Liver (tissue), 9 donors: ENCODE measurements around the gene SLC44A2. TPM values are rescaled to one million over a fixed set of nuclear protein-coding genes. Genes with fewer than 3 reads are reported as not detected.

ENCODE experiments used
- DNase-seq: peaks from one replicate; pipeline ENCODE4 v3.0.0-alpha.2; 2017; ENCODE audit warnings: low spot score
- H3K27ac ChIP-seq, 2 donors: one replicate each; pipeline ENCODE4 v1.7.0; 2013; ENCODE audit warnings: inconsistent platforms in 2 of 2, low read length in 2 of 2, control low read depth in 1 of 2, low read depth in 1 of 2, mild to moderate bottlenecking in 1 of 2
- H3K27me3 ChIP-seq, 4 donors: one replicate each; pipeline versions ENCODE4 v1.6.1 to v1.7.0; 2013; ENCODE audit warnings: low read length in 3 of 4, inconsistent platforms in 1 of 4, mild to moderate bottlenecking in 1 of 4, moderate library complexity in 1 of 4; ENCODE audit not compliant: control insufficient read depth in 4 of 4, insufficient read depth in 4 of 4
- H3K36me3 ChIP-seq, 4 donors: one replicate each; pipeline versions ENCODE4 v1.6.1 to v1.7.0; 2013; ENCODE audit warnings: low read length in 3 of 4, mild to moderate bottlenecking in 3 of 4, low read depth in 1 of 4, moderate library complexity in 1 of 4; ENCODE audit not compliant: control insufficient read depth in 4 of 4, insufficient read depth in 3 of 4
- H3K4me1 ChIP-seq, 4 donors: one replicate each; pipeline versions ENCODE4 v1.6.1 to v1.7.0; 2013; ENCODE audit warnings: low read length in 3 of 4, mild to moderate bottlenecking in 3 of 4, moderate library complexity in 1 of 4; ENCODE audit not compliant: control insufficient read depth in 4 of 4, insufficient read depth in 4 of 4
- H3K4me3 ChIP-seq, 3 donors: one replicate each; pipeline versions ENCODE4 v1.6.1 to v1.7.0; 2013; ENCODE audit warnings: low read length in 3 of 3, control low read depth in 1 of 3, low read depth in 1 of 3, mild to moderate bottlenecking in 1 of 3
- H3K9ac ChIP-seq, 2 donors: one replicate each; pipeline ENCODE4 v1.7.0; 2013; ENCODE audit warnings: low read length in 2 of 2, mild to moderate bottlenecking in 2 of 2, moderate library complexity in 2 of 2, control low read depth in 1 of 2, low read depth in 1 of 2
- H3K9me3 ChIP-seq, 4 donors: one replicate each; pipeline versions ENCODE4 v1.6.1 to v1.7.0; 2013; ENCODE audit warnings: low read length in 3 of 4; ENCODE audit not compliant: control insufficient read depth in 4 of 4
- ATF3 ChIP-seq: IDR thresholded peaks from 2 replicates; pipeline ENCODE4 v1.6.1; 2016; ENCODE audit warnings: antibody characterized with exemption
- EGR1 ChIP-seq, 2 donors: IDR thresholded peaks; 2 replicates each; pipeline ENCODE4 v1.6.1; 2016 to 2018; ENCODE audit warnings: antibody characterized with exemption in 2 of 2, low read depth in 2 of 2
- FOXA1 ChIP-seq: IDR thresholded peaks from 2 replicates; pipeline ENCODE4 v1.6.1; 2016; ENCODE audit warnings: antibody characterized with exemption
- FOXA2 ChIP-seq: IDR thresholded peaks from 2 replicates; pipeline ENCODE4 v1.6.1; 2016; ENCODE audit warnings: antibody characterized with exemption
- GABPA ChIP-seq, 2 donors: IDR thresholded peaks in 1 of 2; conservative IDR thresholded peaks in 1 of 2; 2 replicates each; pipeline ENCODE4 v1.6.1; 2016; ENCODE audit warnings: antibody characterized with exemption in 2 of 2, mild to moderate bottlenecking in 1 of 2, moderate library complexity in 1 of 2
- HNF4A ChIP-seq, 2 donors: conservative IDR thresholded peaks; 2 replicates each; pipeline ENCODE4 v1.6.1; 2016; ENCODE audit warnings: antibody characterized with exemption in 2 of 2, mild to moderate bottlenecking in 2 of 2
- HNF4G ChIP-seq: IDR thresholded peaks from 2 replicates; pipeline ENCODE4 v1.6.1; 2016; ENCODE audit warnings: antibody characterized with exemption
- JUND ChIP-seq, 2 donors: IDR thresholded peaks; 2 replicates each; pipeline ENCODE4 v1.6.1; 2016; ENCODE audit warnings: antibody characterized with exemption in 2 of 2
- MAX ChIP-seq: IDR thresholded peaks from 2 replicates; pipeline ENCODE4 v1.6.1; 2016; ENCODE audit warnings: antibody characterized with exemption
- NR2F2 ChIP-seq: IDR thresholded peaks from 2 replicates; pipeline ENCODE4 v1.6.1; 2016; ENCODE audit warnings: antibody characterized with exemption
- RAD21 ChIP-seq, 2 donors: IDR thresholded peaks; 2 replicates each; pipeline ENCODE4 v1.6.1; 2016; ENCODE audit warnings: antibody characterized with exemption in 2 of 2, mild to moderate bottlenecking in 2 of 2
- REST ChIP-seq: IDR thresholded peaks from 2 replicates; pipeline ENCODE4 v1.6.1; 2016; ENCODE audit warnings: antibody characterized with exemption, mild to moderate bottlenecking
- RXRA ChIP-seq, 2 donors: IDR thresholded peaks; 2 replicates each; pipeline ENCODE4 v1.6.1; 2017 to 2018; ENCODE audit warnings: antibody characterized with exemption in 2 of 2, mild to moderate bottlenecking in 1 of 2
- SP1 ChIP-seq: IDR thresholded peaks from 2 replicates; pipeline ENCODE4 v1.6.1; 2018; ENCODE audit warnings: antibody characterized with exemption, mild to moderate bottlenecking
- TAF1 ChIP-seq: conservative IDR thresholded peaks from 2 replicates; pipeline ENCODE4 v1.6.1; 2016; ENCODE audit warnings: antibody characterized with exemption, mild to moderate bottlenecking
- YY1 ChIP-seq: IDR thresholded peaks from 2 replicates; pipeline ENCODE4 v1.6.1; 2016; ENCODE audit warnings: antibody characterized with exemption, mild to moderate bottlenecking
- ZBTB33 ChIP-seq: IDR thresholded peaks from 2 replicates; pipeline ENCODE4 v1.6.1; 2016; ENCODE audit warnings: antibody characterized with exemption
- WGBS: extraction: QIAGEN DNeasy Blood & Tissue Kit; methylation state at CpG from one replicate; pipeline ENCODE4 v1.1.7; 2013; 5-methylcytosine and 5-hydroxymethylcytosine counted together
- polyA plus RNA-seq, 2 donors: library from polyadenylated mRNA; stranded (reverse) in 1 of 2; unstranded in 1 of 2; fragments of 200-250 nt in 1 of 2; fragments of >200 nt in 1 of 2; fragmentation: Nextera tagmentation in 1 of 2; extraction: Ambion mirVana in 1 of 2; gene quantifications; one replicate each; pipeline versions ENCODE4 v1.2.1 to v1.2.3, GENCODE V29; 2013 to 2015
- total RNA-seq, 2 donors: library from RNA; depleted of rRNA; stranded (reverse); fragments of >200 nt; gene quantifications; one replicate each; pipeline ENCODE4 v1.2.3, GENCODE V29; 2014
- TF ChIP-seq, protein P1 (sequence below): fragments of 150-350 bp; IDR thresholded peaks from 2 replicates; pipeline ENCODE4 v1.5.1; 2017; ENCODE audit warnings: improper control_type of control experiment, low read depth, low read length; ENCODE audit not compliant: missing input control
- donor health status: healthy.
- donor health status: healthy.
- donor health status: healthy.
- donor health status: healthy.
- donor health status: healthy.

SLC44A2 gene
- total and polyA plus RNA-seq, 4 donors = 12.0 to 21.6 (median 13.4) TPM

DNA sequence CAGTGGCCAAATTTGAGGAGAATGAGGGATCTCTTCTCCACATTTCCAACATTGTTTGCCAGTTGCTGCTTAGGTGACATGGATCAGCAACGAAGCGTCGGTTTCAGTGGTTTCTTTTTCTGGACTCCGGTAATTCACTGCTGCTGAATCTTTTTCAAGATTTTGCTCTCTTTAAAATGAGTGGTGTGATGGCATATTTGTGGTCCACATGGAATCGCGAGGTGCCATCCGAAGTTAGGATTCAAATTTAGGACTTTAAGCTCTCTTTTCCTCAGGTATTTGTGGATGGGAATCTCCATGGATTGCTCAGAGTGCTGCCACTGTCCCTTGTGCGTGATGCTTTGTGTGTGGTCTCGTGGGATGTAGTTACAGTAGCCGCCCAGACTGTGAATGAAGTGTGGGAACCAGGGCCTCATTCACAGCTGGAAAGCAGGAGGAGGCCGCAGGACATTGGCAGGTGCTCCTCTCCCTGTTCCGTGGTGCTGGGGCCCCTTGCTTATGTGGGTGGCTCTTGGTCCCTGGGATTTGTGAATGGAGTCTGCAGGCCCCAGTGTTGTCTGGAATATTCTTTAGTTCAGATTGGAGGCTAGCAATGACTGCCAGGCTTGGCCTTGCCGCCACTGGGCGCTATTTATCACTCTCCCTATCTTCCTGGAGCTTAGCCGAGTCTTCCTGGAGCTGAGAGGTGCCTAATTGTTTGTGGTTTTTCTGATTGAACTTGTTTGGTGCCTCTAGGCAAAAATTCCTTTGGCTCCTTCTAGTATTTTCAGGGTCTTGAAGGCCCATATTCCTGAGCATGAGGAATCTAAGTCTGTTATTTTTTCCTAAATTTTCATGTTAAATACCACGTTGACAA, 30.3 kb downstream of the SLC44A2 start:
- 13% methylated on average over 16 of the region's 16 CpGs for whole genome bisulfite sequencing
- DNase-seq = no peak
- H3K9me3 ChIP-seq = no peaks in the 10 kb centered on the region
- peaks cover 0 to 27% (median 22%) of the 10 kb centered on the region in 4 donors for H3K4me1 ChIP-seq
- H3K27ac ChIP-seq = peak overlapping the region; percentile 62 to 98
- peaks cover 0 to 3% (median under 1%) of the 10 kb centered on the region in 4 donors for H3K36me3 ChIP-seq
- H3K27me3 ChIP-seq = no peaks in the 10 kb centered on the region
- peak overlapping the region; percentile 65 to 89 for H3K9ac ChIP-seq
- peak overlapping the region; percentile 62 to 97 (median 89) for H3K4me3 ChIP-seq
- TF ChIP-seq YY1 (no peak), FOXA1 (no peak), GABPA (IDR thresholded peaks at IDR 0.05 in 1 of 2, conservative IDR thresholded peaks at IDR 0.05 in 1 of 2) (no peak), HNF4G (no peak)
- TF ChIP-seq, protein P1, sequence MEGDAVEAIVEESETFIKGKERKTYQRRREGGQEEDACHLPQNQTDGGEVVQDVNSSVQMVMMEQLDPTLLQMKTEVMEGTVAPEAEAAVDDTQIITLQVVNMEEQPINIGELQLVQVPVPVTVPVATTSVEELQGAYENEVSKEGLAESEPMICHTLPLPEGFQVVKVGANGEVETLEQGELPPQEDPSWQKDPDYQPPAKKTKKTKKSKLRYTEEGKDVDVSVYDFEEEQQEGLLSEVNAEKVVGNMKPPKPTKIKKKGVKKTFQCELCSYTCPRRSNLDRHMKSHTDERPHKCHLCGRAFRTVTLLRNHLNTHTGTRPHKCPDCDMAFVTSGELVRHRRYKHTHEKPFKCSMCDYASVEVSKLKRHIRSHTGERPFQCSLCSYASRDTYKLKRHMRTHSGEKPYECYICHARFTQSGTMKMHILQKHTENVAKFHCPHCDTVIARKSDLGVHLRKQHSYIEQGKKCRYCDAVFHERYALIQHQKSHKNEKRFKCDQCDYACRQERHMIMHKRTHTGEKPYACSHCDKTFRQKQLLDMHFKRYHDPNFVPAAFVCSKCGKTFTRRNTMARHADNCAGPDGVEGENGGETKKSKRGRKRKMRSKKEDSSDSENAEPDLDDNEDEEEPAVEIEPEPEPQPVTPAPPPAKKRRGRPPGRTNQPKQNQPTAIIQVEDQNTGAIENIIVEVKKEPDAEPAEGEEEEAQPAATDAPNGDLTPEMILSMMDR = no peak

DNA sequence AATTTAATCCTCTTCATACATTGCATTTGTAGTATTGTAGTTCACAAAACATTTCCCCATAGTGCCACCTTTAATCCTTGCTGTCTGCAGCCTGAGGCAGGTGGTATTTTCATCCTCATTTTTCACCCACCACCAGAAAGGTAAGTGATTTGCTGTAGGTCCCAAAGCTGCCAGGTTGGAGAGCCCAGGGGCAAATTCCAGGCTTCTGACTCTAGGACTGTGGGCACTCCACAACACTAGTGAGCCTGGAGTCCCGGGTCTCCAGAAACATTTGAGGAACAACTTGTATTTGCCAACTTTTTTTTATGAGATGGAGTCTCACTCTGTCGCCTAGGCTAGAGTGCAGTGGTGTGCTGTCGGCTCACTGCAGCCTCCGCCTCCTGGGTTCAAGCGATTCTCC, 35.0 kb downstream of the SLC44A2 start:
- no peak for DNase-seq
- no peaks in the 10 kb centered on the region for H3K9me3 ChIP-seq
- H3K27me3 ChIP-seq = no peaks in the 10 kb centered on the region
- H3K4me3 ChIP-seq = no peak overlapping the region
- H3K4me1 ChIP-seq = peaks cover 0 to 23% (median 21%) of the 10 kb centered on the region in 4 donors
- WGBS = 92% methylated on average over 5 of the region's 5 CpGs
- TF ChIP-seq ATF3 (no peak), MAX (no peak), GABPA (IDR thresholded peaks at IDR 0.05 in 1 of 2, conservative IDR thresholded peaks at IDR 0.05 in 1 of 2) (no peak), SP1 (no peak), HNF4G (no peak), ZBTB33 (no peak), EGR1 (IDR thresholded peaks at IDR 0.05; ENCODE audit: low read depth in 2 of 2) (no peak), FOXA1 (no peak), HNF4A (conservative IDR thresholded peaks at IDR 0.05) (no peak), NR2F2 (no peak), TAF1 (no peak), JUND (IDR thresholded peaks at IDR 0.05) (no peak), RXRA (IDR thresholded peaks at IDR 0.05) (no peak), REST (no peak), RAD21 (IDR thresholded peaks at IDR 0.05) (no peak), FOXA2 (no peak), YY1 (no peak)
- TF ChIP-seq, protein P1 = no peak
- H3K27ac ChIP-seq = no peak overlapping the region
- peaks cover 0 to 4% (median 3%) of the 10 kb centered on the region in 4 donors for H3K36me3 ChIP-seq
- no peak overlapping the region for H3K9ac ChIP-seq
